DND-41 (cell line): ENCODE data around the gene PDIA2.
"Not testable (repeated sequence)": the region's sequence is repeated elsewhere in the genome, so short reads cannot be mapped to it uniquely, and the experiment has no call there.

ENCODE experiments used
- CTCF ChIP-seq: IDR thresholded peaks from 2 replicates; pipeline ENCODE4 v1.5.1; 2012; ENCODE audit warnings: borderline replicate concordance, low read length, moderate library complexity, mild to moderate bottlenecking; ENCODE audit not compliant: poor library complexity, severe bottlenecking; ENCODE audit errors: extremely low read depth
- EZH2 ChIP-seq: IDR thresholded peaks from 3 replicates; pipeline ENCODE4 v1.6.1; 2012; ENCODE audit warnings: borderline replicate concordance, low read depth, mild to moderate bottlenecking, moderate library complexity, low read length, inconsistent platforms; ENCODE audit not compliant: severe bottlenecking

DNA sequence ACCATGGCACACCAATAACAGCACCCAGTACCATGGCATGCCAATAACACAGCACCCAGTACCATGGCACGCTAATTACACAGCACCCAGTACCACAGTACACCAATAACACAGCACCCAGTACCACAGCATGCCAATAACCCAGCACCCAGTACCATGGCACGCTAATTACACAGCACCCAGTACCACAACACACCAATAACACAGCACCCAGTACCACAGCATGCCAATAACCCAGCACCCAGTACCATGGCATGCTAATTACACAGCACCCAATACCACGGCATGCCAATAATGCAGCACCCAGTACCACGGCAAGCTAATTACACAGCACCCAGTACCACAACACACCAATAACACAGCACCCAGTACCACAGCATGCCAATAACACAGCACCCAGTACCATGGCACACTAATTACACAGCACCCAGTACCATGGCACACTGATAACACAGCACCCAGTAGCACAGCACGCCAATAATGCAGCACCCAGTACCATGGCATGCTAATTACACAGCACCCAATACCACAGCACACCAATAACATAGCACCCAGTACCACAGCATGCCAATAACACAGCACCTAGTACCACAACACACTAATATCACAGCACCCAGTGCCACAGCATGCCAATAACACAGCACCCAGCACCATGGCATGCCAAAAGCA lies 51.3 kb downstream of the PDIA2 start:
- not testable (repeated sequence) for TF ChIP-seq CTCF, EZH2
